HS-27A (cell line): Measurements from ENCODE around the gene IFT74.

Experiments used
- DNase-seq: peaks from one replicate; pipeline ENCODE4 v3.0.0-alpha.2; 2012; ENCODE audit warnings: low read depth, missing footprints

The IFT74 gene

DNA sequence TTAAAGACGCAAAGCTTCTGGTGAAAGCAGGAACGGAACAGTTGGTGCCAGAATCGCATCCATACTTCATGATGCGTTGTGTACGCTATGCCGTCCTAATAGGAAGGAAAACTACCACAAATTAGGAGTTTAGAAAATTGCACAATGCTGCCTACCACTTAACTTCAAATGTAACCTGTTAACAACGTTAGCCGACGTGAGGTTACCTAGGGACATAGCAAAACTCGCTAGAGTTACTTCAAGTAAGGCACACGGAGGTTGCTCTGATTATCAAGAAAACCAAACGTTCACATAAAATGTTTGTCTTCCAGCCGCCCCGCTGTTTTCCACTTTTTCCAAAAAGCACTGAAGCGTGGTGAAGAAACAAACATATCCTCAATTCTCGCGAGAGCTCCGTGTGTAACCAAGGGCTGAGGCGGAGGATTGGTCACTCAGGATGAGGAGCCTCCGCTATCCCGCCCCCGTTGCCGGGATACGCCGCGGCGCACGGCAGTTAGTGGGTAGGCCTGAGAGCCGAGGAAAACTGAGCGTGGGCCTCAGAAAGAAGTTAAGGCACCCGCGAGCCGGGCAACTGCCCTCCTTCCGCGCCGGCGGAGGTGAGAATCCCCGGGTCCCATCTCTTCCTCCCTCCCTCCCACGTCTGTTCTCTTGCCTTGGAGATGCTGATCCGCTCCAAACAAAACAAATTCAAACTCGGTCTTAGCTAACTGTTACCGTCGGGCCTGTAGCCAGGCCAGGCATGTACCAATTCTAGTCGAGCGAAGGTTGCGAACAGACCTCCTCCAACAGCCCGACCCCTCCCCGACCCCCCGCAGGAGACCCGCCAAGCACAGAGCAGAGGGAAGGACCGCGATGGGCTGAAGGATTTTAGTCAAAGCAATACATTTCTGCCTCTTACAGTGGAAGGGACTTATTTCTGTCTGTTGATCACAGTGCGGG is at the start of gene IFT74:
IFT74 (plus strand) TSS at position 492 of the 939 bp plus-strand sequence. CDS start 5,556 bp downstream, outside the sequence.
- DNase-seq = peak; percentile 79

DNA sequence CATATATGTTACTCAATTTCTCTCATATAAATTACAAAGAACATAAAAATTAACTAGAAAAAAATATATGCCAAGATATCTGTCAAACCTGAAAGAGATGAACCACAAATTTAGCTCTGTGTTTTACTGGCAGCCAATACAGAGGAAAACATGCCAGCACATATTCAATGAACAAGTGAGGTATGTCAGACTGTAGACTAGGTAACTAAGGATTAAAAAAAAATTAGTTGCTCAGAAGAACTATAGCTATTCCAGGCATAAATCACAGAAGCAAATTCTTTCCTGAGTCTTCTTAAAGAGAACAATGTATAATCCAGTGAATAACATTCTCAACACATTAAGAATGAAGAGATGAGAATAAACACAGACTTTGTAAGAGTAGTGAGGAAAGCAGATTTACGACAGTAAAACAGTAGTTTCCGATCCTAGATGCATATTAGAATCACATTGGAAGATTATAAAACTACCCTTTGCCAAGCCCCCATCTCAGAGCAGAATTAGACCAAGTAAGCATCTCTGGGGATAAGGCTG is 43.0 kb upstream of the IFT74 start:
- DNase-seq = no peak

DNA sequence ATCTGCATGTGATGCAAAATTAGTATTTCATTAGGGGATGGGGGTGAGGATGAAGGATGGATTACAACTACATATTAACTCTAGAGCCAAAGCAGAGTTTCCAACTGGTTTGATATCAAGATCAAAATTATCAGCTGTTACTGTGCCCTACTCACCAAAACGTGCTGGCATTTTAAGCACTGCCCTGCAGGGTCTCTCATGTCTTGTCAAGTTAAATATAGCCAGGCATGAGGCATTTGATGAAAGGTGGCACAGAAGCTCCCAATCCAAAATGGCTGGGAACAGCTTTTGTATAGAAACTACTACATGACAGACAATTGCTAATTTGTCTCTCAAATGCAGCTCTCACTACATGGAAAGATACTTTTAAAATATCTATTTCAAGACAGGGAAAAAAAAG is 36.5 kb upstream of the IFT74 start:
- no peak for DNase-seq

DNA sequence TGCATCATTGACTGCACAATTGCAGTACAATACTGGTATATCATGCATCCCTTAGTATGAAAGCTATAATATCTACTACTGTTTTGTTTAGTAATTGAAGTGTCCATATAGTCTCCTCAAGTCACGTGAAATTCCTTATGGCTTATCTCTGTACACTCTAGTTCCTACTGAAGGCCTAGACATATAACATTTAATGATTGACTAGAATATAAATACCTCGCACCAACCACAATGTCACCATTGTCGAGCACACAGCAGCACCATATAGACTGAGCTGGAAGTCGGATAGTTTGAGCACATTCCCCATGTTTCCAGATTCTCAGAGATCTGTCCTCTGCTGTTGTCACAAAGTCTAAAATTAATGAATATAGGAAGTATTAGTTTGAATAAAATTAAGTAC is 30.6 kb upstream of the IFT74 start:
- no peak for DNase-seq

DNA sequence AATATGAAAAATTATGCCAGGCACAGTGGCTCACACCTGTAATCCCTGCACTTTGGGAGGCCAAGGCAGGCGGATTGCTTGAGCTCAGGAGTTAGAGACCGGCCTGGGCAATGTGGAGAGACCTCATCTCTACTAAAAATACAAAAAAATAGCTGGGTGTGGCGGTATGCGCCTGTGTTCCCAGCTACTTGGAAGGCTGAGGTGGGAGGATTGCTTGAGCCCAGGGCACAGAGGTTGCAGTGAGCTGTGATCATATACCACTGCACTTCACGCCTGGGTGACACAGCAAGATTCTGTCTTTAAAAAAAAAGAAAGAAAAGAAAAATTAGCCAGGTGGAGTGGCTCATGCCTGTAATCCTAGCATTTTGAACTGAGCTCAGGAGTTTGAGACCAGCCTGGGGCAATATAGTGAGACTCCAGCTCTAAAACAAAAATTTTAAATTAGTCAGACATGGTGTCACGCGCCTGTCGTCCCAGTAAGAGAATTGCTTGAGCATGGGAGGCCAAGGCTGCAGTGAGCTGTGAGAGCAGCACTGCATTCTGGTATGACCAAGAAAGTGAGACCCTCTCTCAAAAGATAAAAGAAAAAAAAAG is 27.2 kb upstream of the IFT74 start:
- no peak for DNase-seq

DNA sequence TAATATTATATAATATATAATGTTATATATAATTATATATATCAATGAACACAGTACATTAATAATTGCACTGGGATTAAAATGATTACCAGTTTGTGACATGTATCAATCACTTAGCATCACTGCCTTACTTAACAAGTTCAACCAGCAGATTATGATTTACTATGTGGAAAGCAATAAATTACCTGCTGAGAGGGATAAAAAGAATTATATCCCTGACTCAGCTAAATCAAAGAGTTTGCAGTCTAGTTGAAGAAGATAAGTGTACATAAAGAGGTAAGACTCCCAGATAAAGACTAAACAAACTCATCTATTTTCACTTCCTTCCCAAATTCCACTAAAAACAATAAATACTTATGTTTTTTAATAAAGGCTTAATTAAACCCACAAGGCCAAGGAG is 20.4 kb upstream of the IFT74 start:
- no peak for DNase-seq

DNA sequence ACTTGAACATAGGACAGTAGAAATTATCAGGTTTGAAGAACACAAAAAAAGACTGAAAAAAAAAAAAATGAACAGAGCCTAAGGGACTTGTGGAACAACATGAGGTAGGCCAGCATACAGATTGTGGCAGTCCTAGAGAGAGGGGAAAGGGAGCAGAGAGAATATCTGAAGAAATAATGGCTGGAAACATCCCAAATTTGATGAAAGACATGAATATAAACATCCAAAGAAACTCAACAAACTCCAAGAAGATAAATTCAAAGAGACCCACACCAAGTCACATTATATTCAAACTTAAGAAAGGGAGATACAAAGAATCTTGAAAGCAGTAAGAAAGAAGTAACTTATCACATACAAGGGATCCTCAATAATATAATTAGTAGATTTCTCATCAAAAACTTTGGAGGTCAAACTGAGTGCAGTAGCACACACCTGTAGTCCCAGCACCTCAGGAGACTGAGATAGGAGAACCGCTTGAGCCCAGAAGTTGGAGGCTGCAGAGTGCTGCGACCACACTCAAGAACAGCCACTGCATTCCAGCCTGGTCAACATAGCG is 18.3 kb upstream of the IFT74 start:
- no peak for DNase-seq

DNA sequence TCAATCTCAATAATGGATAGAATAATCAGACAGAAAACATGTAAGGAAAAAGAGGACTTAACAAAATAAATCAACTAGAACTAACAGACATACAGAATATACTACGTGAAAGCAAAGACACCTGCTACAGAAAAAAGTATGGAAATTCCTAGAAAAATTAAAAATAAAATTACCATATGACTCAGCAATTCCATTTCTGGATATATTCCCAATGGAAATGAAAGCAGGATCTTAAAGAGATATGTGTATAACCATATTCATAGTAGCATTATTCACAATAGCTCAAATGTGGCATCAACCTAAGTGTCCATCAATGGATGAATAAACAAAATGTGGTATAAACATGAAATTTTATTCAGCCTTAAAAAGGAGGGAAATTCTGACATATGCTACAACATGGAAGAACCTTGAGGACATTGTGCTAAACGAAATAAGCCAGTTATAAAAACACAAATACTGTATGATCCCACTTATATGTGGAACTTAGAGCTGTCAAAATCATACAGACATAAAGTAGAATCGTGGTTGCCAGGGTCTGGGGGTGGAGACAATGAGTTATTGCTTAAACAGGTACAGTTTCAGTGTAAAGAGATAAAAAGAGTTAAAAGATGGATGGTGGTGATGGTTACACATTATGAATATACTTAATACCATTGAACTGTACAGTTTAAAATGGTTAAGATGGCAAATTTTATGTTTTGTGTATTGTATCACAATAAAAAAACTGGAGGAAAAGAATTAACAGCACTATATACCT is 16.1 kb upstream of the IFT74 start:
- no peak for DNase-seq

DNA sequence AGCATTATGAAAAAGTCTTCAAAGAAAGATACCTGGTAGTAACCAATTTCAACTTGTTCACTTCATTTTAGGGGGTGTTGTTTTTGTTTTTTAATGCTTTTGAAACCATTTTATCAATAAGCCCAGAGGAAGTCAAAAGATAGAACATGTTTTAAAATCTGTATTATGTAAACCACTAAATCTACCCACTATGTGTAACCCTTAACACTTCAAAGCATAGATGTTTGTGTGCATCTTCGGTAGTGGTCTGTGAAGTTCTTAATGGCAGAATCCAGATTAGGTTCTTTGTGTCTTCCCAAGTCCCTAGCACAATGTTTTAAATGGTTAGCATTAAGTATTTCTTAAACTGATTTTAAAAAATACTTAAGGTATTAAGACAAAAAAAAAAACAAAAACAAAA is 15.4 kb upstream of the IFT74 start:
- no peak for DNase-seq

DNA sequence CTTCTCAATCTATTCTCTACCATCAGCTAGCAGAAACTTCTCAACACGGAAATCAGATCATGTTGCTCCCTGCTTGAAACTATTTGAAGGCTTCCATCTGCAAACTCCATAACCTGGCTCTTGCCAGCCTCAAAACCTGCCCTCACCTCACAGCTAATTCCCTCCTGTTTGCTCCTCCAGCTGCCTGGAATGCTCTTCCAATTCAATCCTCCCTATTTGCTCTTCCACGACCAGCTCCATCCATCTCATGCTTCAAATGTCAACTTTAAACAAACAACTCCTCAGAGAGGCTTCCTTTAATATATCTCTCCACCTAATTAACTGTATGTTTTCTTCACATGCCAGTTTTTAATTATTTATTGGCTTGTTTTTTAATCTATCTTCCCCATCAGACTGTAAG is 10.6 kb upstream of the IFT74 start:
- DNase-seq = no peak

DNA sequence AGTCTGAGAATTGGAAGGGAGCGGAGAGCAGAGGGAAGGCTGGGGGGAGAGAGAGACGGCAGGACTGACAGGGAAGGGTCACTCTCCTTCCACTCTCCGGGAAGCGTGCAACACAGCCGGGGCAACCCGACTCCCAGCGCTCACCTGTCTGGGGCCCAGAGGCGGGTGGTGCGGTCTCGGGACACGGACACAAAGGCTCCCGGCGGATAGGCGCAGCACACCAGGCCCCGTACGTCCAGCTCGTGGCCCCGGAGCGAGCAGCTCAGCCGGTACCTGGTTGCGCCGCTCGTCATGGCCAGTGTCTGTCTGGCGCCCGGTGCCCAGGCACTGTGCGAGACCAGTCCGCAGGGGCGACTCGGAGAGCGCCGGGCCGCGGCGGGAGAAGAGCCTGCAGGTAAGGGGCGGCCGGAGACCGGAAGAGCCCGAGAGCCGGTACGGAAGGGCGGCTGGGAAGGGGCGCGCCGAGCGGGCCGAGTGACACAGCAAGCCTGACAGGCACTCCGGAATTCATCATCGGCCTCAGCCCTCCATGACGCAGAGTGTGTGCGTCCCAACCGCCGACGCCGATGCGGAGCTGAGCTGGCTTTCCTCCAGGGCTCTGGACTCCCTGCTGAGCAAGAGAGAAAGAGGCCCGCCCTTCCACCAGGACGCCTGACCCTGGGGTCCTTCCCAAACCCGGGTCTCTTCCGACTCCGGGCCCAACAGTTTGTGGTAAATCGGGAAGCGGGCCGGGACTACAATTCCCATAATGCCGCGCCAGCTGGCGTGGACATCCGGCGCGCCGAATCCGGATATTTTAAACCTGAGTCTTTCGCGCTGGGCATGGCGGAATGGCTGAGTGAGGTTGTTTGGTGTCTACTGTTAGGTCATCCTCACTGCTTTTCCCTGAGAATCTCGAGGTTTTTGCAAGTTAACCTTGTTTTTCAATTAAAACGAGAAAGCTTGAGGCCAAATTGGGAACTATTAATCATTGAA is 9.2 kb upstream of the IFT74 start, which contains the start of gene PLAA:
PLAA (minus strand) TSS at position 490 of the 975 bp plus-strand sequence; CDS start at position 293, 197 bp downstream.
- DNase-seq = peak; percentile 58

DNA sequence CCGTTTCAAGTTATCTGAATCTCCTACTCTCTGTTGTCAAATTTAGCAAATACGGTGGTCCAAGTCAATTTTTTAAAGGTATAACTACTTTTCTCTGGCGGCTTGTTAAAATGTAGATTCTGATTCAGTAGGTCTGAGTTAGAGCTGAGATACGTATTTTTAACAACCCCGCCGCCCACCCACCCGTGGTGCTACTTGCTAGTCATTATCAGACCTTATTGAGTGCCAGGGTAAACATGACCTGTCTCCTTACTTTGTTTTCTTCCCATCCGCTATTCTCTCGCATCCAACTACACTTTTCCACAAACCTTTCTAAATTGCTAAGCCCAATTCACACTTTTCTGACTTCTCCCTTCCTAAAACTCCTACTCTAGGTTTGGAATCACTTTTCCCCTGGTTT is 8.5 kb upstream of the IFT74 start:
- no peak for DNase-seq

DNA sequence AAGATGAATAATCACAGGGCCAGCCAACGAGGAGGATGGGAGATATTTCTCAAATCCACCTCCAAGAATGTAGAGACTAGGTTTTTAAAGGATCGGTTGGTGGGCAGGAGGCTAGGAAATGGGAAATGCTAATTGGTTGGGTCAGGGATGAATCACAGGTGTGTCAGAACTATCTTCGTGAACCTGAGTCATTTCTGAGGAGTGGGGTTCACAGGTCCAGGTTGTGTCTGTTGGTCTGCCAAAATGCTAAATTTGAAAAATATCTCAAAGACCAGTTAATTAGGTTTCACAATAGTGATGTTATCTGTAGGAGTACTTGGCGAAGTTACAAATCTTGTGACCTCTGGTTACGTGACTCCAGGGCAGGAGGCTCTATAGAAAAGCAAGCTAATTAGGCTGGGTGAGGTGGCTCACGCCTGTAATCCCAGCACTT is 6.6 kb upstream of the IFT74 start:
- no peak for DNase-seq

DNA sequence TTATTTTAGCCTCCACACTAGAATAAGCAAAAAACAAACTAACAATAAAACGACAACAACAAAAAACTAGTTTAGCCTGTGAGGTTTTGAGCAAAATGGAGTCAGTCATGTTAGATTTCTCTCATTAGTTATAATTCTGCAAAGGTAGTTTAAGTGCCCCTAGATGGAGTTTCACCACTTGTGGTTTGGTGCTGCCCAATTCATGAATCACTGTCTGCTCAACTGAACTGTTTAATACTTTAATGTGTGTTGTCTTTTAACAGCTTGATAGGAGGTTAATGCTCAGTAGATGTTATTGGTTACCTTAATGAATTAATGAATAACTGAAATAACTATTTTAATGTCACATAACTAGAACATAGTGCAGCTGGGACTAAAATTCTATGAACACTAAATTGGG is 5.7 kb upstream of the IFT74 start:
- no peak for DNase-seq

DNA sequence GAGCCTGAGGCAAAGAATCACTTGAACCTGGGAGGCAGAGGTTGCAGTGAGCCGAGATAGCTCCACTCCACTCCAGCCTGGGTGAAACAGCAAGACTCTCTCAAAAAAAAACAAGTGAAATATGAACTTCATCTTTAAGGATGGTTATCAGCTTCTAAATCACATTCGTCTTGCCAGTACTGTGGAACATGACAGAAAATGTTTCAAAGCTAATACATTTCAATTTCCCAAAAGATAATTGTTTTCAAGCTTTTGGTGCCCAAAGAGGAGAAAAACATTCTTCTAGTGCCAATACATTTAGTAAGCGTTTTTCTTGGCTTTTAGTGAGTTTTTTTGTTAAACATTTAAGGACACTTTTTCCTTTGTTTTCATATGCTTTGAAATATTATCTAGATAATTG is 4.4 kb upstream of the IFT74 start:
- DNase-seq = no peak

DNA sequence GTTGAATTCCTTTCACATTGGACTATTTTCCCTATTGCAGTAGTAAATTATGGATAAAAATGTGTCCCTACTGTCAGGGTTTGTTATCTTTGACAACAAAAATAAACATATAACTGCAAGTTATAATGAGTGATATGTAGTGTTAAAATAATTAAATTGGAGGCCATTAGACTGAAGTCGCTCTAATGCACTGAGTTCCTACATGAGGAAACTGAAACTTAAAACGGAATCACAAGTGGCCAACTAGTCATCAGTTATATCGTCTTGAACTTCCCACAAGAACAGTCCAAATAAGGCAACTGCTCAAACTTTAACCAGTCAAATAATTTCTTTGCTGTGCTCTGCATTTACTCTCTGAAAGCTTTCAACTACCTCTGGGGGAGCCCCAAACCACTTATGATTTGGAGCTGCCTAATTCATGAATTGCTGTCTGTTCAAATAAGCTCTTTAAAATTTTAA is 2.1 kb upstream of the IFT74 start:
- DNase-seq = no peak

DNA sequence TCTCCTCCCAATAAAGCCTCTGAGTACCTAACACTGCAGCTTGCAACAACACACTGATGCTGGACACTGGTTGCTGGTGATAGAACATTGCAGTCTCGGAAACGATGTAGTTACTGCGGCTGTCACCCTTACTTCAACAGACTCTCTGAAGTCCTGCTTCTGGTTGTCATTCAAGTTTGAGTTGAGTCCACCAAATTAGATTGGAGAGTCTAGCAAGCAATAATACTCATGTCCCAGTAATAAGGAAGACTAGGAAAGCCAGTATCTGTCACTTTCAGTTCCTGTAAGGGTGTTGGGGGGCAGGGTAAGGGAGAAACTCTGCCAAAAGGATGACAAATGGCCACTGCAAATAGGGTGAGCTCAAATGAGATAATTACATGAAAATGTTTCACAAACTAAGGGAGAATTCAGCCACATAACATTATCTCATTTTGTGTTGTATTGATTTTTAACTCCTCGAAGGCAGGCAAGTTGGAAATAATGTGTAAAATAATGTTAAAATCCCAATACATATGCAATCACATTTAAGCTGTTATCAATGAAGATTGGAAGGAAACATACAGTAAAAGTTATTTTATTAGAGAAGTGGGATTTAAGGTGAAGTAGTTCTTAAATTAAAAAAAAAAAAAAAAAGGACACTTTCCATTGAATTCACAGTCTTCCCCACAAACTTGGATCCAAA is 849 bp upstream of the IFT74 start:
- DNase-seq = no peak

DNA sequence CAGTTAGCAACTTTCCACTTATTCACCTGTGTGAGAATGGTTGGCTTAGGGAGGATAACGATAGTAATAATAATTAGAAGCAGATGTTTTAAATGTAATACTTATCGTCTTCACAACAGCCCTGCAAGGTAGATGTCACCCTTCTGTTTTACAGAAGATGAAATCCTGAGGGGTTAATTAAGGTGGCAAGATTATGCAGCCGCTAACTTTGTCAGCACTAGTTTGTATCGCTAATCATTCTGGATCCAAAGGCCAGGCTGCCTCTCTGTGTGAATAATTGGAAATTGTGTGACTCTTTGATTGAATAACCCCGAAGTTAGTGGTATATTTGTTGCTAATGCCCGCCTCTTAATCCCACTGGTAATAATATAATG is 635 bp downstream of the IFT74 start:
- no peak for DNase-seq

DNA sequence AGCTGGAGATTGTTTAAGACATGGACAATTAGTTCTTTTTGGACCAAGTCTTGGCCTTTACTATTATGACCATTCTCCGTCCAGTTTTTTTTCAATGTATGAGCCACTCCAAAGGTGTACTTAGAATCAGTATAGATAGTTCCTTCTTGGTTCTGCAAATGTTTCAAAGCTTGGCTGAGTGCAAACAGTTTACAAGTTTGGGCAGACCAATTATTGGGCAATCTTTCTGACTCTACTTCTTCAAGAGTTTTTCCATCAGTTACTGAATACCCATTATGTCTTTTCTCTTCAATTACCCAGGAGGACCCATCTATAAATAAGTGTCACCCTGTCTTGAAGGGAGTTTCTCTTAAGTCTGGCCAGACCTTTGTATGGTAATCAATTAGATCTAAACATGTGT is 15.5 kb downstream of the IFT74 start:
- no peak for DNase-seq

DNA sequence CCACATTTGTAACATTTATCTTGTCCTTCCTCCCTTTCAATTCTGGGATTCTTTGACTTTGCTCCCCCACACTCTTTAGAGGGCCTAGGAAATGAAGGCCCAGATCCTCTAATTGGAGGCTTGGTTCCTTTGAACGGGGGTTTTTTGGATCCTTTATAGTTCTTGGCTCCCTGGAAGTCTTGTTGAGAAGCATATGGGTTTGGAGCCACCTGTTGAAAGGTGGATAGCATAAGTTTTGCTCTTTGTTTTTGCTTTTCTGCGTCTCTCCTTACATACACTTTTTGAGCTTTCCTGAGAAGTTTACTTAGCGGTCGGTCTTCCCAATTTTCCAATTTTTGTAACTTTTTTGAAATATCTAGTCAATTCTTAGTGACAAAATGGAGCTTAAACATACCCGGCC is 17.8 kb downstream of the IFT74 start:
- no peak for DNase-seq
